ENCODE data around the gene FAM200B.

FAM200B gene

DNA sequence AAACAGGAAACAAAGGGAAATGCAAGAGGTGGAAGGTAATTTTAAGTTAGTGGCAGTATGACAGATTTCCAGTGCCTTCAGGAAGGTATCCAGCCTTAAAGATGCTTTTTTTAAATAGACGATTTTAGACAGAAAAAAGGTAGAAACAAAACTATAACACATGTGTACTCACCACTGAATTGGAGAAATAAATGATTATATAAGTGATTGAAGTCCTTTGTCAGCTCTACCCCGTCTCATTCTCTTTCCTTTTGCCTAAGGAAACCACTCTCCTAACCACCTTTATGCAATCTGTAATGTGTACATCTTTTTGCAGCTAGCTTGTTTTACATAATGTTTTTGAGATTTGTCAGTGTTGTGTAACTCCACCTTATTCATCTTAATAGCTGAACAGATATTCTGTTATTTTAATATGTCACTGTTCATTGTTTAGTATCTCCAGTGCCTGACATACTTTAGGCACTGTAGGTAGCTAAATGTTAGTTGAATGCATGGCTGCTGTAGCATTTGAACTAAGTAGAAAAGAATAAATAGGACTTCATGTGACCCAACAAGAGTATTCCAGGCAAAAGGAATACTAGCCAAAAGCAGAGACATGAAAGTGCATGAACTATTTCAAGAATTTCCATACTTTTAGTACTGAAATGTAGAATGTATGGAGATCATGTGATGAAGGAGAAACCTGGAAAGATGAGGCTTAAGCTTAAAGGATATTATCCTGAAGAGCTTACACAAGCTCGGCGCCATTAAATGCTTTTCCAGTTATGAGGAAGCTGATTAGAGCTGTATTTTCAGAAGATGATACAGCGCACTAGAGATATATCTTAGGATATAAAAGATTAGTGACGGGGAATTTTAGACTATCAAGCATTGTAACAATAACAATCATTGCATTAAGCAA, 865 bp downstream of the FAM200B start:
- no peaks in the 10 kb centered on the region for H3K27me3 ChIP-seq (ENCODE audit: insufficient read depth, low read length)
- H3K27ac ChIP-seq (ENCODE audit: low read depth, low read length), result peak overlapping the region; percentile 85
- H3K4me1 ChIP-seq (ENCODE audit: control insufficient read depth, insufficient read depth, low read length, unreplicated experiment), result peaks cover 42% of the 10 kb centered on the region
- peaks cover 38% of the 10 kb centered on the region for H3K36me3 ChIP-seq (ENCODE audit: insufficient read depth, low read length)
- peaks cover 75% of the 10 kb centered on the region for H3K79me2 ChIP-seq (ENCODE audit: control insufficient read depth, insufficient read depth, low read length, unreplicated experiment)
- H3K4me3 ChIP-seq (ENCODE audit: low read depth, low read length), result peak overlapping the region; percentile 91
- H2AFZ ChIP-seq (ENCODE audit: low read length, unreplicated experiment), result peak overlapping the region; percentile 52

GRCh38 chr4:15683143-15683495, 1.5 kb downstream of the FAM200B start:
- peaks cover 70% of the 10 kb centered on the region for H3K79me2 ChIP-seq (ENCODE audit: control insufficient read depth, insufficient read depth, low read length, unreplicated experiment)
- H3K27ac ChIP-seq (ENCODE audit: low read depth, low read length), result peak overlapping the region; percentile 85
- H2AFZ ChIP-seq (ENCODE audit: low read length, unreplicated experiment), result no peak overlapping the region
- H3K27me3 ChIP-seq (ENCODE audit: insufficient read depth, low read length), result no peaks in the 10 kb centered on the region
- peaks cover 43% of the 10 kb centered on the region for H3K4me1 ChIP-seq (ENCODE audit: control insufficient read depth, insufficient read depth, low read length, unreplicated experiment)
- peaks cover 43% of the 10 kb centered on the region for H3K36me3 ChIP-seq (ENCODE audit: insufficient read depth, low read length)
- H3K4me3 ChIP-seq (ENCODE audit: low read depth, low read length), result peak overlapping the region; percentile 91

DNA sequence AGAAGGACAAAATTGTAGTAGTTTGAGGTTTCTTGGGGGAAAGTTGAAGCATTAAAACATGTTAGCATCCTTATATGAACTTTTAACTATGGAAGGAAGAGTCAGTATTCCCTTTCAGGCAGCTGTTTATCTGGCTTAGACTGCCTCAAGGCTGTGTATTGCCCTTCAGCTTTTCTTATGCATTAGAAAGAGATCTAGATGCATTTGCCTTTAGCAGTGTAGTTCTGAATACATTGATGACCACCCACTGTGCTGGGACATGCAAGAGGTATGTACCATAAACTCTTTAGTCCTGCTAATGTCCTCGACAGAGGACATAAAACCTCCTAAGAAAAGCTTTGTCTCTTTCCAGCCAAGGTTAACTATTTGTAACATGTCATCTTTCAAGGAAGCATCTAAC, 2.9 kb downstream of the FAM200B start:
- no peak overlapping the region for H2AFZ ChIP-seq (ENCODE audit: low read length, unreplicated experiment)
- H3K27ac ChIP-seq (ENCODE audit: low read depth, low read length), result no peak overlapping the region
- H3K79me2 ChIP-seq (ENCODE audit: control insufficient read depth, insufficient read depth, low read length, unreplicated experiment), result peaks cover 58% of the 10 kb centered on the region
- peaks cover 46% of the 10 kb centered on the region for H3K4me1 ChIP-seq (ENCODE audit: control insufficient read depth, insufficient read depth, low read length, unreplicated experiment)
- H3K4me3 ChIP-seq (ENCODE audit: low read depth, low read length), result peak overlapping the region; percentile 51; the same call in 1 of the 2 replicates
- H3K27me3 ChIP-seq (ENCODE audit: insufficient read depth, low read length), result no peaks in the 10 kb centered on the region
- peaks cover 43% of the 10 kb centered on the region for H3K36me3 ChIP-seq (ENCODE audit: insufficient read depth, low read length)

GRCh38 chr4:15688051-15688450, 6.4 kb downstream of the FAM200B start:
- Histone ChIP-seq H3K4me3 (ENCODE audit: low read depth, low read length) (peak overlapping the region; percentile 20; the same call in 1 of the 2 replicates), H3K27me3 (ENCODE audit: insufficient read depth, low read length) (no peaks in the 10 kb centered on the region), H3K36me3 (ENCODE audit: insufficient read depth, low read length) (peaks cover 43% of the 10 kb centered on the region), H3K4me1 (ENCODE audit: control insufficient read depth, insufficient read depth, low read length, unreplicated experiment) (peaks cover 66% of the 10 kb centered on the region), H3K27ac (ENCODE audit: low read depth, low read length) (peak overlapping the region; percentile 98), H3K79me2 (ENCODE audit: control insufficient read depth, insufficient read depth, low read length, unreplicated experiment) (peaks cover 28% of the 10 kb centered on the region), H2AFZ (ENCODE audit: low read length, unreplicated experiment) (no peak overlapping the region)

DNA sequence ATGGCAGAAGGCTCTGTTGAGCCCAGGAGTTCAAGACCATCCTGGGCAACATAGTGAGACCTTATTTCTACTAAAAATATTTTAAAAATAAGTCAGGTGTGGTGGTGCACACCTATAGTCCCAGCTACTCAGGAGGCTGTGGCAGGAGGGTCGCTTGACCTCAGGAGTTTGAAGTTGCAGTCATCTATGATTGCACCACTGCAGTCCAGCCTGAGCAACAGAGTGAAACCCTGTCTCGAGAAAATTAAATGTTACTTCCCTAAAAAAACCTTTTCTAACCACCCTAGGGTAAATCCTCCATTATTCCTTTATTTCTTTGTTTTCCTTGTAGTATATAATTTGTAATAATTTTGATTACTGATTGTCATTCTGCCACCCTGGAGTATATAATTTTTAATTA, 7.9 kb downstream of the FAM200B start:
- Histone ChIP-seq H3K27me3 (ENCODE audit: insufficient read depth, low read length) (no peaks in the 10 kb centered on the region), H3K4me3 (ENCODE audit: low read depth, low read length) (0 out of 2 replicates have a peak overlapping the region, but pooled peaks have one; percentile 18), H2AFZ (ENCODE audit: low read length, unreplicated experiment) (no peak overlapping the region), H3K36me3 (ENCODE audit: insufficient read depth, low read length) (peaks cover 34% of the 10 kb centered on the region), H3K79me2 (ENCODE audit: control insufficient read depth, insufficient read depth, low read length, unreplicated experiment) (peaks cover 14% of the 10 kb centered on the region), H3K27ac (ENCODE audit: low read depth, low read length) (peak overlapping the region; percentile 98), H3K4me1 (ENCODE audit: control insufficient read depth, insufficient read depth, low read length, unreplicated experiment) (peaks cover 53% of the 10 kb centered on the region)

DNA sequence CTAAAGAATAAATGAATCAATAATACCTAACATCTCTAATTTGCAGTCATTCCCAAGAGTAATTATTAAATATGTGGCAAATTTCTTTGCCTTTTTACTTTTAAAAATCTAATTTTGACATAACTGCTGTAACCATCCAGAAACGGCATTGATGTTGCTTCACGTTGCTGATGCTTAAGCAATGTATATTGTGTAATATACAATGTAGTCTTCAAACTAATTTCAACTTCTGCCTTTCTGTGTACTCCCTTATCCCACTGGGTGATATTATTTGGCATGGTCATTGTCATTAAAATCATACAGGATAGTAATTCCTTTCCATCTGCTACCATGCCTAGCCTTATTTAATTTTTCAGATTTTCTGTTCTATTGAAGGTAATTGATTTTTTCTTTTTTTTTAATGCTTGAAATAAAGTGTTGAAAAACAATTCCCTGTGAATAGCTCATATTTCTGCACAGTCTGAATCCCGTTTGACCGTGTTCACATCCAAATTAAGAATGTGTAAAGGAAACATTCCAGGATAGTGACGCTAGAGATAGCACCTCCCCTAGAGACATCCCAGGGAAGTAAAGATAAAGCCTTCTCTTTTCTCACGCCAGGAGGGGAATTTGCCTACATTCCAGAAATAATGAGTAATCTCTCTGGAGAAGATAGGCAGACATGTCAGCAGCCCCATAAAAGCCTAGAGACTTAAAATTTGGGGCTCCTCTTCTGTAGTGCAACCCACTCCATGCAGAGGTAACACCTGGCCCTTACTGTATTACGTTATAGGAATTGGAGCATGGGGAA, 8.6 kb downstream of the FAM200B start:
- Histone ChIP-seq H3K4me1 (ENCODE audit: control insufficient read depth, insufficient read depth, low read length, unreplicated experiment) (peaks cover 53% of the 10 kb centered on the region), H3K4me3 (ENCODE audit: low read depth, low read length) (peak overlapping the region; percentile 18; the same call in 1 of the 2 replicates), H3K36me3 (ENCODE audit: insufficient read depth, low read length) (peaks cover 27% of the 10 kb centered on the region), H2AFZ (ENCODE audit: low read length, unreplicated experiment) (no peak overlapping the region), H3K27ac (ENCODE audit: low read depth, low read length) (peak overlapping the region; percentile 98), H3K27me3 (ENCODE audit: insufficient read depth, low read length) (no peaks in the 10 kb centered on the region), H3K79me2 (ENCODE audit: control insufficient read depth, insufficient read depth, low read length, unreplicated experiment) (peaks cover 7% of the 10 kb centered on the region)

DNA sequence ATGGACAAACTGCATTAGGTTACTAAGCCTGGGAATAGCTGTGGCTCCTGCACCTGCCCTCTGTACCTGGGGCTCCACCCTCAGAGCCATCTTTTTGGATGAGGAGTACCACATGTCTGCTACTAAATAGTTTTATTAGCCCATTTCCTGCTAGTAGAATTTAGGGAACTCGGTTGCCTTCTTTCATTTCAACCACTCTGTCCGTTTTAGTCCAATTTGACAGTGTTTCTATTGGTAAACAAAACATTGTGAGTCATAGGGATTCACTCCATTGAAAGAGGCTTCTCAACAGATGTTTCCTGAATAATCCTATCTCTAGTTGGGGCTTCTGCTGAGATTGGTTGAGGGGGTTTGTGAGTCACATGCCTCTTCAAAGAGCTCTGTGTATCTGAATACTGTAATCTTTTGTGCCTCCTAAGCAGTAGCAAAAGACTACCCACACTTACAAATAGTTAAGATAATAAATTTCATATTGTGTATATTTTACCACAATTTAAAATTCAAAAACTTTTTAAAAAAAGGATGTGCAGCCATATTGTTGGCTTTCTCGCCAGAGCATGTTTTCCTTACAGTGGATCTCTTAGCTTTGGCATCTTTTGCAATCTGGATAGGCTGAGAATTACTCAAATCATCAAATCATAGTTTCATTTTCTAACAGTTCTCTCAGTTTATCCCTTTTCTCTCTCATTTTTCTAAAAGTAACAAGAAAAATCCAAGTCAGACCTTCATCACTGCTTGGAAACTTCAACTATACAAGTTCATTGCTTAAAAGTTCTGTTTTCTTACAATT, 9.9 kb downstream of the FAM200B start:
- H3K4me1 ChIP-seq (ENCODE audit: control insufficient read depth, insufficient read depth, low read length, unreplicated experiment), result peaks cover 58% of the 10 kb centered on the region
- H3K4me3 ChIP-seq (ENCODE audit: low read depth, low read length), result peak overlapping the region; percentile 18; the same call in 1 of the 2 replicates
- H3K27ac ChIP-seq (ENCODE audit: low read depth, low read length), result peak overlapping the region; percentile 98
- no peaks in the 10 kb centered on the region for H3K79me2 ChIP-seq (ENCODE audit: control insufficient read depth, insufficient read depth, low read length, unreplicated experiment)
- no peaks in the 10 kb centered on the region for H3K27me3 ChIP-seq (ENCODE audit: insufficient read depth, low read length)
- H3K36me3 ChIP-seq (ENCODE audit: insufficient read depth, low read length), result peaks cover 14% of the 10 kb centered on the region
- no peak overlapping the region for H2AFZ ChIP-seq (ENCODE audit: low read length, unreplicated experiment)

DNA sequence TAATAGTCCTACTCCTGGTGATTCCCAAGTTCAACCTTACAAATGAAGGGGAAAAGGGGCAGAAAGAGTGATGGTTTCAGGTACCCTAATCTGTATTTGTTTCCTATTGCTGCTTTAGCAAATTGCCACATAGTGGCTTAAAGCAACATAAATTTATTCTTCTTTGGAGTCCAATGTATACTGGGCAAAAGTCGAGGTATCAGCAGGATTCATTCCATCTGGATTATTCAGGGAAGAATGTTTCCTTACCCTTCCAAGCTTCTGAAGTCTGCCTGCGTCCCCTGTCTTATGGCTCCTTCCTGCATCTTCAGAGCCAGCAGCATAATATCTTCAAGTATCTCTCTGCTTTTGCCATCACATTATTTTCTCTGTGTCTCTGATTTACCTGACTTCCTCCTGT, 11.0 kb downstream of the FAM200B start:
- H3K27me3 ChIP-seq (ENCODE audit: insufficient read depth, low read length), result no peaks in the 10 kb centered on the region
- H3K79me2 ChIP-seq (ENCODE audit: control insufficient read depth, insufficient read depth, low read length, unreplicated experiment), result no peaks in the 10 kb centered on the region
- H3K36me3 ChIP-seq (ENCODE audit: insufficient read depth, low read length), result peaks cover 5% of the 10 kb centered on the region; the same call in 1 of the 2 replicates
- H3K27ac ChIP-seq (ENCODE audit: low read depth, low read length), result peak overlapping the region; percentile 98; the same call in 1 of the 2 replicates
- H3K4me3 ChIP-seq (ENCODE audit: low read depth, low read length), result no peak overlapping the region
- H2AFZ ChIP-seq (ENCODE audit: low read length, unreplicated experiment), result no peak overlapping the region
- H3K4me1 ChIP-seq (ENCODE audit: control insufficient read depth, insufficient read depth, low read length, unreplicated experiment), result peaks cover 52% of the 10 kb centered on the region

DNA sequence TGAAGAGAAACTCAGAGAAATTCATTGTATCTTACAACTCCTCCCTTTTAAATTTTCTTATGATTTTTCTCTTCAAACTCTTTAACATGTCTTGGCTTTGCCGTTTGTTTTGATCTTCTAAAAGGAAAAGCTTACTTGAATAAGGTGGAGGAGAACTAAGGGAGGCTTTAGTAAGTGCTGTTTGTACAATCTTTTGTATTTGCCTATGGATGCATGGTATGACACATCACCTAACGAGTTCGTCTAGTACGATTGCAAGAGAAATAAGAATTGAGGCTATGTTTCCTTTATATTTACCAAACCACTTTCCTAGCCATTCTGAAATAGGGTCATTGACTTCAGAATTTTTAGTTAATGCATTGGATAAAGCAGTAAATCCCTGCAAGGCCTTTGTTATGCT, 12.8 kb downstream of the FAM200B start:
- Histone ChIP-seq H3K4me1 (ENCODE audit: control insufficient read depth, insufficient read depth, low read length, unreplicated experiment) (peaks cover 41% of the 10 kb centered on the region), H3K79me2 (ENCODE audit: control insufficient read depth, insufficient read depth, low read length, unreplicated experiment) (no peaks in the 10 kb centered on the region), H2AFZ (ENCODE audit: low read length, unreplicated experiment) (no peak overlapping the region), H3K4me3 (ENCODE audit: low read depth, low read length) (no peak overlapping the region), H3K27me3 (ENCODE audit: insufficient read depth, low read length) (no peaks in the 10 kb centered on the region), H3K27ac (ENCODE audit: low read depth, low read length) (no peak overlapping the region), H3K36me3 (ENCODE audit: insufficient read depth, low read length) (no peaks in the 10 kb centered on the region)

DNA sequence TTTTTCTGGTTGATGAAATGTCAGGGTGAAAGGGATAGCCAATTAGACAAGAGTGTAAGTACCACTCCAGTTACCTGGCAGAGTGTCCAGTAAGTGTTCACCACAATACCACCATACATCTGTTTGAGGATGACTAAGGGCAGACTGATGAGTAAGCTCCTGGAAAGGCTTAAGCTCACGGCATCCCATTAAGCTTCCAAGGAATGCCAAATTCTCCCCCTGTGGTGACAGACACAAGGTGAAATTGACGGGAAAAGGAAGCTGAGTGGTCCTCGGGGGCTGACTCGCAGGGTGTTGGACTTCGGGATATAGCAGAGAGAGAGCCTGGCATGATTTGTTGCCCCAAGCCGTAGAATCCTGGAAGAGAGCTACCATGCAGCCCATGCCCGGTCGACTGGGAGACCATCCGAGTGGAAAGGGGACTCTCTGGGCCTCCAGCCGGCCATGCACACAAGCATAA, 13.6 kb downstream of the FAM200B start:
- no peaks in the 10 kb centered on the region for H3K79me2 ChIP-seq (ENCODE audit: control insufficient read depth, insufficient read depth, low read length, unreplicated experiment)
- H3K4me1 ChIP-seq (ENCODE audit: control insufficient read depth, insufficient read depth, low read length, unreplicated experiment), result peaks cover 32% of the 10 kb centered on the region
- H3K27ac ChIP-seq (ENCODE audit: low read depth, low read length), result peak overlapping the region; percentile 7; the same call in 1 of the 2 replicates
- H2AFZ ChIP-seq (ENCODE audit: low read length, unreplicated experiment), result no peak overlapping the region
- no peaks in the 10 kb centered on the region for H3K36me3 ChIP-seq (ENCODE audit: insufficient read depth, low read length)
- H3K4me3 ChIP-seq (ENCODE audit: low read depth, low read length), result no peak overlapping the region
- no peaks in the 10 kb centered on the region for H3K27me3 ChIP-seq (ENCODE audit: insufficient read depth, low read length)
